TTC549 (cell line): Measurements from ENCODE around the gene ELF4.

Experiments
- FAIRE-seq: peaks from 2 replicates; lab custom pipeline; 2012; peaks lifted over from hg19 to GRCh38; lab: Jason Lieb, UNC

ELF4 gene

GRCh38 chrX:130047416-130047815 lies 62.9 kb downstream of the ELF4 start:
- no peak for FAIRE-seq

GRCh38 chrX:130039847-130040246 lies 70.5 kb downstream of the ELF4 start:
- FAIRE-seq = no peak

GRCh38 chrX:130034178-130034577 lies 76.1 kb downstream of the ELF4 start:
- no peak for FAIRE-seq

- FAIRE-seq = no peak
Observed at GRCh38 chrX:130032552-130032951, 77.7 kb downstream of the ELF4 start.

DNA sequence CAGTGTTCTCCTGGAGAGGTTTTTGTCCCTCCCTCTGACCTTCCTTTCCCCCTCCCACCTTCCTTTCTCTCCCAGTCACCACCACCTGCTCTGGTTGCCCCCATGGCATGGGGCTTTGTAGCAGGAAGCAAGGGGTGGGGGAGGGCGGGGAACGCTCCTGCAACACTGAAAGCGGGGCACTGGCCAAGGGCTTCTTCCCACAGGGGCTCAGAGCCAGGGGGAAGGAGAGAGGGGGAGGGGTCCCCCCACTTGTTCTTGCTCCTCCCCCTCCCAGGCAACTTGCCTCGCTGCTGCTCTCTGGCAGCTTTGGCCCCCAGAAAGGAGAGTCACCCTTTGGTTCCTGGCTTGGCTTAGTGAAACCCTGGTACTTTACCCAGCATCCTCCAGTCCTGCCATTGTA lies 79.5 kb downstream of the ELF4 start:
- FAIRE-seq = no peak

DNA sequence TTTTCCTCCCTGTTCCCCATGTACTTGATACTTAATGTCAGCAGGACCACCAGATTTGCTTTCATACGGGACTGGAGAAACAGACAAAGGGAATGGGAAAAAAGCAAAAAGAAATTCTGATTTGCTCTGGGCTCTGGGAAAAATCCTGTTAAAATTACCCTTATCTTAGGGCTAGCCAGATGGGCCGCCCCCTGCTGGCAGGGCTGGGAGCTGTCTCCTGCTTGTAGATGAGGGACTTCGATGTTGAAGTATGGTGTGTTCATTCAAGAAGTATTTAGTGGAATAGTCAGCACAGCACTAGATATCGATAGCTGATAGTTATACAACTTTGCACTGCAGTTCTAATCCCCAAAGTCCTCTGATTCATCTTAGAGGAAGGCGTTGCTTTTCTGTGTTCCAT lies 82.1 kb downstream of the ELF4 start:
- FAIRE-seq = no peak

DNA sequence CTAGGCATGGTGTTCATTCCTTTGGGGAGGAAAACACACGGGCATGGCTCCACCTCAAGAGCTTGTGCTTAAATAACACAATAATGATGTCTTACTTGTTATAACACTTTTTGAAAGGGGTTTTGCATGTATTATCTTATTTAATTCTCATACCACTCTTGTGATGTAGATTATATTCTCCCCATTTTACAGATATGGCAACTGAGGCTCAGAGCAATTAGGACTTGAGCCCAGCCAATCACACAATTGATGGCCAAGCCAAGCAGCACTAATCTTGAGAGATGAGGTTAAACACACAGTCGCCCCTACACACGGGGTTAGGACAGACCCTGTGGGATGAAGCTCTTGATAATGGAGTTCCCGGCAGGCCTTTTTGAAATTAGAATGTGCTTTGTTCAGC lies 82.7 kb downstream of the ELF4 start:
- FAIRE-seq = no peak

DNA sequence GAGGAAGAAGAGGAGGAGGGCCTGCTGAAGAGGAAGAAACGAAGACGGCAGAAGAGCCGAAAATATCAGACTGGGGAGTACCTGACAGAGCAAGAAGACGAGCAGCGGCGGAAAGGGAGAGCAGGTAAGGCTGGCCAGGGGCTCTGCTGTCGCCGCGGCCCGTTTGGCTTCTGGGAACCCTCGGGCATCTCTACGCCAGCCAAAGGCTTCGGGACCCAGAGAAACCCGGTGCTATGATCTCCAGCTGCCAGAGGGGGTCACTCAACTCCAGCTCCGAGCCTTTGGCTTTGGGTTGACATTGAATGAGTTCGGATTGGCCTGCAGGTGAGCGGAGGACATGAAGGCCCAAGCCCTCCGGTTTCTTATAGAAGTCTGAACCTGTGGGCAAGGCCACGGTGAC lies 85.0 kb downstream of the ELF4 start:
- no peak for FAIRE-seq

DNA sequence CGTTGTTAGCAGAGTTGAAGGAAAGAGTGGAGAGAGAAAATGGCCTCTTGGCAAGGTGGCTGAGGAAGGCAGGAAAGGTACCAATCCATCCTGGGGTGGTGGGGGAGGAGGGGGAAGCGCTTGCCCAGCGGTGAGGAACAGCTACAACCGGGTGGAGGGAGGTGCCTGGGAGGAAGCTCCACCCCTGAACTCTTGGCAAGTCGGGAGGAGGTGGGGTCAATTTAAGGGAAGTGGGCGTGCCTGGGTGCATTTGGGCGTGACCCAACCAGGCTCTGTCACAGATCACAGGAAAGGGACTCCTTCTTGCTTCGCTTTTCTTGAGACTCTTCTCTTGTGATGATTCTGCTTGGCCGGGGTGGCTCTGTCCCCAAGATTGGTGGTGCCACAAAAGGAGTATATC lies 86.2 kb downstream of the ELF4 start:
- no peak for FAIRE-seq

DNA sequence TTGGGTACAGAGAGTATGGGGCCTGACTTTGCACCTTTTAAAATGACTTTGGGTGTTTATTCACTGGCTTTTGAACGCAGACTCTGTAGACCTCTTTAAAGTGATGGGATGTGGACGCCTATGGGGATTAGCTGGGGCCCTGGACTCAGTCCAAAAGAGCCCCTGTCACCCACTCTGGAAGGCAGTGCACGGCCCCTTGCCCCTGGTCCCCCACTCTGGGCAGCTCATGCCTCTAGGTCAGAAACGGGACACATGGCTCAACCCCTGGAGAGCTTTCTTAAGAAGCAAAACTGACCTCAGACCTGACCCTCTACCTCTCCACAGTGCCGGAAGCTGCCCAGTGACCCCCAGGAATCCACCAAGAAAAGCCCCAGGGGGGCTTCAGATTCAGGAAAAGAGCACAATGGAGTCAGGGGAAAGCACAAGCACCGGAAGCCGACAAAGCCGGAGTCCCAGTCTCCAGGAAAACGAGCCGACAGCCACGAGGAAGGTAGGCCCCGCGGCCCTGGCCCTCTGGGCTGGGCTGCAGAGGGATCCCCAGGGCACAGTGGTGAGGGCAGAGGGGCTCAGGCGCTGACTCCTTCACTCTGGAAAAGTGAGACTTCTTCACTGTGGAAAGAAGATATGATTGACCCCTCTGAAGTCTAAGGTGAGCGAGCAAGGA lies 89.5 kb downstream of the ELF4 start:
- FAIRE-seq = no peak

DNA sequence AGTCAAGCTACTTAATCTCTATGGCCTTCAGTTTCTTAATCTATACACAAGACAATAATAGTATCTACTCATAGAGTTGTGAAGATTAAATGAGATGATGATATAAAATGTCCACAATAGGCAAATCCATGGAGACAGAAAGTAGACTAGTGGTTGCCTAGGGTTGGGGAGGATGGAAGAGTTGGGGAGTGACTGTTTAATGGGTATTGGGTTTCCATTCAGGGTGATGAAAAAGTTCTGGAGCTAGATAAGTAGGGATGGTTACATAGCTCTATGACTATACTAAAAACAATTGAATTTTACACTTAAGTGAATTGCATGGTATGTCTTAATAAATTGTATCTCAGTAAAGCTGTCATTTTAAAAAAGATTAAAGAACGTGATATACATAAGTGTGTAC lies 92.2 kb downstream of the ELF4 start:
- no peak for FAIRE-seq

- no peak for FAIRE-seq
Observed at GRCh38 chrX:130015181-130015580, 95.1 kb downstream of the ELF4 start.
